IPS-20b (cell line): ENCODE data around the gene CAPN11.

Source experiments
- H3K27ac ChIP-seq: one replicate; pipeline ENCODE4 v1.5.1; 2013; ENCODE audit warnings: low read length
- H3K27me3 ChIP-seq: 2 replicates; pipeline ENCODE4 v1.6.1; 2013; ENCODE audit warnings: mild to moderate bottlenecking, low read length, inconsistent platforms; ENCODE audit not compliant: insufficient read depth
- H3K36me3 ChIP-seq: 2 replicates; pipeline ENCODE4 v1.6.1; 2013; ENCODE audit warnings: low read depth, mild to moderate bottlenecking, inconsistent platforms, low read length, moderate library complexity; ENCODE audit not compliant: insufficient read depth
- H3K4me1 ChIP-seq: 2 replicates; pipeline ENCODE4 v1.6.1; 2013; ENCODE audit warnings: mild to moderate bottlenecking, control low read depth, inconsistent platforms, low read length, moderate library complexity; ENCODE audit not compliant: insufficient read depth
- H3K4me3 ChIP-seq: 2 replicates; pipeline ENCODE4 v1.5.1; 2013; ENCODE audit warnings: mild to moderate bottlenecking, low read length, inconsistent platforms
- H3K9ac ChIP-seq: 2 replicates; pipeline ENCODE4 v1.6.1; 2013; ENCODE audit warnings: low read depth, mild to moderate bottlenecking, inconsistent platforms, low read length, moderate library complexity
- H3K9me3 ChIP-seq: 2 replicates; pipeline ENCODE4 v1.6.1; 2013; ENCODE audit warnings: mild to moderate bottlenecking, low read depth, low read length, inconsistent platforms; ENCODE audit not compliant: insufficient read depth

Gene CAPN11

GRCh38 chr6:44120692-44121443 lies 37.8 kb upstream of the CAPN11 start:
- Histone ChIP-seq H3K27me3 (no peaks in the 10 kb centered on the region), H3K4me1 (peaks cover 21% of the 10 kb centered on the region), H3K9ac (no peak overlapping the region), H3K4me3 (0 out of 2 replicates have a peak overlapping the region, but pooled peaks have one; percentile 8), H3K9me3 (no peaks in the 10 kb centered on the region), H3K36me3 (peaks cover 22% of the 10 kb centered on the region; the same call in 1 of the 2 replicates), H3K27ac (no peak overlapping the region)

GRCh38 chr6:44122801-44123200 lies 35.8 kb upstream of the CAPN11 start:
- H3K27me3 ChIP-seq: no peaks in the 10 kb centered on the region
- H3K36me3 ChIP-seq: peaks cover 17% of the 10 kb centered on the region; the same call in 1 of the 2 replicates
- H3K4me1 ChIP-seq: peaks cover 27% of the 10 kb centered on the region
- no peak overlapping the region for H3K27ac ChIP-seq
- no peaks in the 10 kb centered on the region for H3K9me3 ChIP-seq
- H3K9ac ChIP-seq: no peak overlapping the region
- peak overlapping the region; percentile 23; the same call in 1 of the 2 replicates for H3K4me3 ChIP-seq

- Histone ChIP-seq H3K4me3 (no peak overlapping the region), H3K27ac (no peak overlapping the region), H3K9me3 (no peaks in the 10 kb centered on the region), H3K9ac (no peak overlapping the region), H3K27me3 (0 out of 2 replicates have a peak, but pooled peaks cover 4% of the 10 kb centered on the region), H3K4me1 (peaks cover 27% of the 10 kb centered on the region), H3K36me3 (peaks cover 17% of the 10 kb centered on the region; the same call in 1 of the 2 replicates)
Measured at GRCh38 chr6:44123544-44123943, 35.1 kb upstream of the CAPN11 start.

DNA sequence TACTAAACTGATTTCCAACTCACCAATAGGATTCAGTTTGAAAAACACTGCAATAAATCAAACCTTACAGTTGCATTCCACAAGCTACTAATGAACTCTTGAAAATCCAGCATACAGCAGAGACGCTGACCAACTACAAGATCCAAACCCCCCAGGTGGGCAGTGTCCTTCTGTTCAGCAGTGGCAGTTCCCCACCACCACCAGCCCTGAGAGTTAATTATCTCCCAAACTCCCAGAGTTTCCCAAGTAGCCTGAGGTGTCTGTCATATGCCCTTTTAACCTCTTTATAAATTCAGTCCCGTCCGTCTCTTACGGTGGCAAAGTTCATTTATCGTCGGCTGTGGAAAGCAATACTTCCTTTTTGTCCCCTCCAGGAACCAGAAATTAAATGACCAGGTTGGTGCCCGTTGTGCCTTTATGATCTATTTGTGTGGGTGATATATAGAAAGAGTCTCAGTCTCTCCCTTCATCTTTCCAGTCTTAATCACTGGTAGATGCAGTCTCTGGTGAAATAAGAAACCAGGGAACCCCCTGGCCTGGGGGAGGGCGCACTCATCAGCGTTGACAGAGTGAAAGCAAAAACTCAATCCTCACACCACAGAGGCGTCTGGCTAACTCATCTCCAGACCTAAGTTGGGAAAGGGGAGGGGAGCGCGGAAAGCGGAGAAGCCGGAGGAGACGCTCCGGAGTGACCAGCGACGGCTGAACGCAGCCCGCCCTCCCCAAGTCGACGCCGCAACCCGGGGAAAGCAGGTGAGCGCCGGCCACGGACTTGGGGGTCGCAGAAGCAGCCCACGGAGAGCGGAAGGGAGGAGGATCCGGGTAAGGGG lies 32.1 kb upstream of the CAPN11 start:
- Histone ChIP-seq H3K36me3 (peaks cover 17% of the 10 kb centered on the region; the same call in 1 of the 2 replicates), H3K9ac (peak overlapping the region; percentile 68), H3K9me3 (no peaks in the 10 kb centered on the region), H3K27me3 (0 out of 2 replicates have a peak, but pooled peaks cover 7% of the 10 kb centered on the region), H3K4me3 (peak overlapping the region; percentile 79), H3K27ac (no peak overlapping the region), H3K4me1 (peaks cover 18% of the 10 kb centered on the region)

DNA sequence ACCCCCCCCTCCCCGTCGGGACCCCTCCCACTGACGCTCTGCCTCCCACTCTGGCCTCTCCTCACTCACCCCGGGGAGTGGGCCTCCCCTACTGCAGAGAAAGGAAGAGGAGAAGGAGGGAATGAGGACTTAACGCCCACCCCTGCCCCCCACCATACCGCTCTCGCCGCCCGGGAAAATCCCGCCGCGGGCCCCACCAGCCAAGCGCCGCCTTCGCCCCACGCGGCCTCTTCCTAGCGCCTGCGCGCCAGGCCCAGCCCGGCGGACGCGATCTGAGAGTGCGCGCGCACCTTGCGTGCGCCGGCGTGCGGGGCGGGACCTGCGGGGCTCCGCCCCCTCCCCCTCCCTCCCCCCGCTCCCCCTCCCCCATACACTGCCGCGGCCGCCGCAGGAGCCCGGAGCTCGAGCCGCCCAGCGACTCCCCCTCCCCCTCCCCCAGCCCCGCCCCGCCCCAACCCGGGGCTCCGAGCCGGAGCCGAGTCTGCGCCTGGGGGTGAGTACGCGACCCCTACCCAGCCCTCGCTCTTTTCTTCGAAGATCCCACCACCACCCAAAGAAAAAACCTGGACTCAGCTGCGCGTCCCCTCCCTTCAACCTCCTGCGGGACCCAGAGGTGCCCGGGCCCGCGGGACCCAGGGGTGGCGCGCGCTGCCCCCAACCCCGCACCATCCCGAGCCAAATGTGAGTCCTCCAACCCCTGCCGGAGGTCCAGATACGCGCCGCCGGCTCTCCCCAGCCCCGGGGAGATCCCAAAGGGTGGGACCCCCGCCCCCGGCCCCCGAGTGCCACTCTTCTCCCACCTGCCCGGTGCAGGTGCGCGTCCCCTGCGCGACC lies 31.2 kb upstream of the CAPN11 start, which contains the start of the genes MRPL14 and TMEM63B:
Gene MRPL14 (minus strand): TSS at position 267 of the 834 bp plus-strand sequence. CDS start 10,841 bp downstream, outside the sequence.
Gene TMEM63B (plus strand): TSS at position 369 of the 834 bp plus-strand sequence. CDS start 7,031 bp downstream, outside the sequence.
- H3K4me1 ChIP-seq: peaks cover 18% of the 10 kb centered on the region
- H3K27me3 ChIP-seq: 0 out of 2 replicates have a peak, but pooled peaks cover 7% of the 10 kb centered on the region
- H3K4me3 ChIP-seq: peak within 1 kb of the TSS; percentile 79
- no peak within 1 kb of the TSS for H3K27ac ChIP-seq
- H3K36me3 ChIP-seq: peaks cover 17% of the 10 kb centered on the region; the same call in 1 of the 2 replicates
- H3K9me3 ChIP-seq: no peaks in the 10 kb centered on the region
- H3K9ac ChIP-seq: peak within 1 kb of the TSS; percentile 68

DNA sequence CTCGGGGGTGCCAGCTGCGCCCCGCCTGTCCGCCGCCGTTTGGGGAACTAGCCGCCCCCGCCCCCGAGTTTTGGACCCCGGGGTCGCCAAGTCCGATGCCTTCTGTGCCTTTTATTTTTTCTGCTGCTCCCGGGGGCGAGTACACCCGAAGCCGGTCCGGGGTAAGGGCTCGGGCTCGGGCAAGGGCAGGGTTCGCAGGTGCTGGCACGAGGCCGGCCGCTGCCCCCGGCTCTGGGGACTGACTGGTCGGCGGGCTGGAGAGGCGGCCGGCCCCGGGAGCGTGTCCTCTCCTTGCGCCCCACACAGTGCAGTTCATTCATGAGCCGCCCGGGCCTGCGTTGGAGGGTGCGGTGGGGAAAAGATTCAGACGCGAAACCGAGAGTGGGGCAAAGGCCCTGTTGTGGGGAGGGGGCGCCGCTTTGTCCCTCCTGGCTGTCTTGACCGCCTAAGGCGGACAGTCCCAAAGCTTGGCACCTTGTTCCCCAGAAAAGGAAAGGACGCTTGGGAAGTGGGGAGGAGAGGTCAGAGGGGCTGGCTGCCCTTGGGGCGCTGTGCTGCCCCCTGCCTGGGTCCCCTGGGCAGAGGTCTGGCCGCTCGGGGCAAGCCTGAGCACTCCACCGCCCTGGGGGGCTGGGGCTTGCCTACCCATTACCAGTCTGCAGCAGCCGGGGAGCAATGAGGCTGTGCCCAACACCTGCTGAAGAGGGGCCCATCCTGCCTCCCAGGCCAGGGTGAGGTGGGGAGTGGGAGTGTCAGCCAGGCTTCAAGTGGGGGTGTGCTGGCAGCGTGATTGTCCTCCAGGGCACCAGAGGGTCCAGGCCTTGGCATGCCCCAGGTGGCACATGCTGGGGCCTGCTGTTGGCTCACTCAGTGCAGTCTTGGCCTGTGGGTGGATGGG lies 30.4 kb upstream of the CAPN11 start:
- Histone ChIP-seq H3K27me3 (0 out of 2 replicates have a peak, but pooled peaks cover 7% of the 10 kb centered on the region), H3K36me3 (peaks cover 17% of the 10 kb centered on the region; the same call in 1 of the 2 replicates), H3K4me3 (peak overlapping the region; percentile 75), H3K27ac (no peak overlapping the region), H3K9ac (peak overlapping the region; percentile 60; the same call in 1 of the 2 replicates), H3K4me1 (peaks cover 12% of the 10 kb centered on the region), H3K9me3 (no peaks in the 10 kb centered on the region)

GRCh38 chr6:44129841-44130322 lies 28.7 kb upstream of the CAPN11 start:
- H3K36me3 ChIP-seq: peaks cover 11% of the 10 kb centered on the region; the same call in 1 of the 2 replicates
- no peak overlapping the region for H3K27ac ChIP-seq
- peaks cover 12% of the 10 kb centered on the region for H3K4me1 ChIP-seq
- no peaks in the 10 kb centered on the region for H3K9me3 ChIP-seq
- H3K9ac ChIP-seq: no peak overlapping the region
- 0 out of 2 replicates have a peak, but pooled peaks cover 7% of the 10 kb centered on the region for H3K27me3 ChIP-seq
- no peak overlapping the region for H3K4me3 ChIP-seq

DNA sequence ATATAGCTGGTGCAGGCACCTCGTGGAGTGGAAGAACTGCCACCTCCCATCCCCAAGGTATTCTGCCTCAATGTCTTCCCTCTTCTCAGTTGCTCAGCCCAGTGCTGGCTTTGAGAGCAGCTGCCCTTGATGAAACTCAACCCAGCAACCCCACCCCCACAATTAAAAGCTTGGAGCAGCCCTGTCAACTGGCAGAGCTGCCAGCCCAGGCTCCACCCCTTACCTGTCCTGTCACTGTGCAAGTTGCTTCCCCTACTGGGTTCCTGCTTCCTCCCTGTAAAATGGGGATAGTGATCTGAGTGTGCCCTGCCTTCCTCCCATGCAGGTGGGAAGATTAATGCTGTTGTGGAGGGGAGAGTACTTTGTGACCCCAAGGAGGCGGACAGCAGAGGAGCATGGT lies 26.7 kb upstream of the CAPN11 start:
- Histone ChIP-seq H3K9ac (no peak overlapping the region), H3K27ac (no peak overlapping the region), H3K4me1 (peaks cover 4% of the 10 kb centered on the region; the same call in 1 of the 2 replicates), H3K36me3 (peaks cover 8% of the 10 kb centered on the region; the same call in 1 of the 2 replicates), H3K9me3 (no peaks in the 10 kb centered on the region), H3K4me3 (no peak overlapping the region), H3K27me3 (0 out of 2 replicates have a peak, but pooled peaks cover 7% of the 10 kb centered on the region)

DNA sequence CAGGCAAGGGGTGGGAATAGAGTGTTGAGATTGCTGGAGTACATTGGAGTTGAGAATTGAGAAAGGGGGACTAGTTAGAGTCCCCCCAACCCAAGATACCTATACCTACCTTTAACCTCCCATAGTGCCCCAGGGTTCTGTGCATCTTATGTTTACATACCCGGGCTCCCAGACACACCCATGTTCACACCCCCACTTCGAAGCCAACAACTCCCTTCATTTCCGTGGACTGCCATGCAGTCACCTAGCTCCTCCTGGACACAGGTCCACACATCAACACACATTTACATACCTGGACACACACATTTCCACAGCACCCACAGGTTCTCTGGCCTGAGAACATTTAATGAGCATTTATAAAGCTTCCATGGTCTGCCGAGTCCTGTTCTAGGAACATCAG lies 26.1 kb upstream of the CAPN11 start:
- no peaks in the 10 kb centered on the region for H3K9me3 ChIP-seq
- 0 out of 2 replicates have a peak, but pooled peaks cover 7% of the 10 kb centered on the region for H3K27me3 ChIP-seq
- peaks cover 4% of the 10 kb centered on the region; the same call in 1 of the 2 replicates for H3K4me1 ChIP-seq
- H3K9ac ChIP-seq: no peak overlapping the region
- H3K4me3 ChIP-seq: no peak overlapping the region
- H3K36me3 ChIP-seq: peaks cover 12% of the 10 kb centered on the region; the same call in 1 of the 2 replicates
- no peak overlapping the region for H3K27ac ChIP-seq
